ENCODE results near the gene OR51B5. TPM values are rescaled to one million over a fixed set of nuclear protein-coding genes. Genes with fewer than 3 reads are reported as not detected.
"Not testable (repeated sequence)": the region's sequence is repeated elsewhere in the genome, so short reads cannot be mapped to it uniquely, and the experiment has no call there.

The OR51B5 gene
- total RNA-seq, 1 donor from 2014 or later = 1.2 TPM

DNA sequence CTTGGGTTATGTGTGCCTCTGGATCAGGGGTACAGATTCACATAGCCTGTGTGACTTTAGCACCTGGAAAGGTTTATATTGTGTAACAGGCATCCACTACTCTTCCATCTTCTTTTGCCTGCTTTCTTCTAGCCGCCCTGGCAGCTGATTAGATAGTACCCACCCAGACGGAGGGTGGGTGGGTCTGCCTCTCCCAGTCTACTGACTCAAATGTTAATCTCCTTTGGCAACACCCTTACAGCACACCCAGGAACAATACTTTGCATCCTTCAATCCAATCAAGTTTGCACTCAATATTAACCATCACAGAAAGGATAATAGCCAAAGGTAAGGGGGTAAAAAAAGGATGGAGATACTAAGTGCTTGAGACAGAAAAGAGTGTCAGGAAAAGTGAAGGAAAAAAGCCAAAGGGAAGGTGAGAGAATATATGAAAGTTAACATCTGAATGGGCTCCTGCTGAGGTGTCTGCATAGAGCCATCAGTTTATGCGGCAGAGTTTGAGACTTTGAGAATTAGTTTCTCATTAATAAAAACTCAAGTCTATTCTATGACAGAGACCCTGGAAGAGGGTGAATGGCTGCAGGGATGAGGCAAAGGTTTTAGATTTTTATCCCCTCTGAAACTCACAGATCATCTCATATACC lies 5.3 kb upstream of the OR51B5 start:
- Mint-ChIP-seq H3K9me3 (no peaks in the 10 kb centered on the region), H3K27ac (no peak overlapping the region), H3K36me3 (no peaks in the 10 kb centered on the region), H3K27me3 (ENCODE audit: low read depth) (peaks cover 24% of the 10 kb centered on the region), H3K4me1 (no peaks in the 10 kb centered on the region), H3K4me3 (no peak overlapping the region)
- no peak for DNase-seq (ENCODE audit: low spot score in 2 of 2, unreplicated experiment in 2 of 2)
- TF ChIP-seq, protein P1, sequence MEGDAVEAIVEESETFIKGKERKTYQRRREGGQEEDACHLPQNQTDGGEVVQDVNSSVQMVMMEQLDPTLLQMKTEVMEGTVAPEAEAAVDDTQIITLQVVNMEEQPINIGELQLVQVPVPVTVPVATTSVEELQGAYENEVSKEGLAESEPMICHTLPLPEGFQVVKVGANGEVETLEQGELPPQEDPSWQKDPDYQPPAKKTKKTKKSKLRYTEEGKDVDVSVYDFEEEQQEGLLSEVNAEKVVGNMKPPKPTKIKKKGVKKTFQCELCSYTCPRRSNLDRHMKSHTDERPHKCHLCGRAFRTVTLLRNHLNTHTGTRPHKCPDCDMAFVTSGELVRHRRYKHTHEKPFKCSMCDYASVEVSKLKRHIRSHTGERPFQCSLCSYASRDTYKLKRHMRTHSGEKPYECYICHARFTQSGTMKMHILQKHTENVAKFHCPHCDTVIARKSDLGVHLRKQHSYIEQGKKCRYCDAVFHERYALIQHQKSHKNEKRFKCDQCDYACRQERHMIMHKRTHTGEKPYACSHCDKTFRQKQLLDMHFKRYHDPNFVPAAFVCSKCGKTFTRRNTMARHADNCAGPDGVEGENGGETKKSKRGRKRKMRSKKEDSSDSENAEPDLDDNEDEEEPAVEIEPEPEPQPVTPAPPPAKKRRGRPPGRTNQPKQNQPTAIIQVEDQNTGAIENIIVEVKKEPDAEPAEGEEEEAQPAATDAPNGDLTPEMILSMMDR (IDR thresholded peaks at IDR 0.05; ENCODE audit: unreplicated experiment) = no peak

DNA sequence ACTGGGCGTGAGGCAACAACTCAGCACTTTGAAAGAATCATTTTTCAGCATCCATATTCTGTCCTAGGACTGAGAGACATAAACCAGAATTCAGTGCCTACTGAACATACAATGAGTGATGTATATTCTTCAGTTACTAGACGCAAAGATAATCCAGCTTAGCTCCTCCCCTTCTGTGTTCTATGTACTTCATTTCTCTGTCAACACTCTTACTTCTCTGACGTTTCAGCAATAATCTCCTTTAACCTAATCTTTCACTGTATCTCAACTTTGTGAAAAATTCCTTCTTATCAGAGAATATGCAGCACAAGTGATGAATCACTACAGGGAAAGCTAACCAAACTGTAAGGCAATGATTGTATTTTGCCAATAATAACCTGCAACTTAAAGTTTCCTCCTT lies 2.5 kb upstream of the OR51B5 start:
- DNase-seq (ENCODE audit: low spot score in 2 of 2, unreplicated experiment in 2 of 2) = no peak
- peaks cover 24% of the 10 kb centered on the region for H3K27me3 Mint-ChIP-seq (ENCODE audit: low read depth)
- H3K36me3 Mint-ChIP-seq = no peaks in the 10 kb centered on the region

DNA sequence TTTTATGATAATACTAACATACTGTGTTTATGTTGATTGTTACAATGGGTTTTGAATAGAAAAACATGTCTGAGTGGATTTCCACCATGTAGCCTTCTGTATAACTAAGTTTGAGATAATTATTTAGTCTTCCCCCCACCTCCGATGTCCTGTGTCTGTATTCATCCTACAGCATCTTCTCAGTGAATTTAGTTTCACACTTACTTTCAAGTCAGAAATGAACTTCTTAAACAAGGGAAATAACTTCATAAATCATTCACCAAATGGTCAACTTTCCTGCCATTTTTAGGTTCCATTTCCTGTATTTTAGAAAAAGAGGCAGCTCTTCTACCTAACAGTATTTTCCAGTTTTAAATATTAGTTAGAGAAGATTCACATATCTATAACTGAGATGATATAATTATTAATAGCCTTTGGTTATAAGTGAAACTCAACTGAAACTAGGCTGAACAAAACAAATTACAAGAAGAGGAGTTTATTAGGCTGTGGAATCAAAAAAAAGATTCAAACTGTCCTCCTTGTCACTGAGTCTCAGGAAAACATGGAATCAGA lies 3.5 kb downstream of the OR51B5 start:
- DNase-seq (ENCODE audit: low spot score in 2 of 2, unreplicated experiment in 2 of 2) = no peak
- no peaks in the 10 kb centered on the region for H3K4me1 Mint-ChIP-seq

More for the DNA sequence above, 2.5 kb upstream of the OR51B5 start:
- no peaks in the 10 kb centered on the region for H3K9me3 Mint-ChIP-seq
- H3K27ac Mint-ChIP-seq = no peak overlapping the region
- TF ChIP-seq, protein P1 (IDR thresholded peaks at IDR 0.05; ENCODE audit: unreplicated experiment) = no peak
- H3K4me1 Mint-ChIP-seq = no peaks in the 10 kb centered on the region
- H3K4me3 Mint-ChIP-seq = no peak overlapping the region

DNA sequence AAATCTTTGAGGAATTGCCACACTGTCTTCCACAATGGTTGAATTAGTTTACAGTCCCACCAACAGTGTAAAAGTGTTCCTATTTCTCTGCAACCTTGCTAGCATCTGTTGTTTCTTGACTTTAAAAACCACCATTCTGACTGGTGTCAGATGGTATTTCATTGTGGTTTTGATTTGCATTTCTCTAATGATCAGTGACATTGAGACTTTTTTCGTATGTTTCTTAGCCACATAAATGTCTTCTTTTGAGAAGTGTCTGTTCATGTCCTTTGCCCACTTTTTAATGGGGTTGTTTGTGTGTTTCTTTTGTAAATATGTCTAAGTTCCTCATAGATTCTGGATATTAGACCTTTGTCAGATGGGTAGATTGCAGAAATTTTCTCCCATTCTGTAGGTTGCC lies 6.1 kb downstream of the OR51B5 start:
- not testable (repeated sequence) for H3K4me1 Mint-ChIP-seq; H3K9me3 Mint-ChIP-seq; H3K27me3 Mint-ChIP-seq (ENCODE audit: low read depth); H3K36me3 Mint-ChIP-seq; H3K4me3 Mint-ChIP-seq; H3K27ac Mint-ChIP-seq; DNase-seq (ENCODE audit: low spot score in 2 of 2, unreplicated experiment in 2 of 2)

More for the DNA sequence above, 3.5 kb downstream of the OR51B5 start:
- H3K27me3 Mint-ChIP-seq (ENCODE audit: low read depth) = peaks cover 2% of the 10 kb centered on the region
- H3K27ac Mint-ChIP-seq = no peak overlapping the region
- H3K4me3 Mint-ChIP-seq = no peak overlapping the region
- no peaks in the 10 kb centered on the region for H3K9me3 Mint-ChIP-seq
- no peaks in the 10 kb centered on the region for H3K36me3 Mint-ChIP-seq
- TF ChIP-seq, protein P1 (IDR thresholded peaks at IDR 0.05; ENCODE audit: unreplicated experiment) = no peak

DNA sequence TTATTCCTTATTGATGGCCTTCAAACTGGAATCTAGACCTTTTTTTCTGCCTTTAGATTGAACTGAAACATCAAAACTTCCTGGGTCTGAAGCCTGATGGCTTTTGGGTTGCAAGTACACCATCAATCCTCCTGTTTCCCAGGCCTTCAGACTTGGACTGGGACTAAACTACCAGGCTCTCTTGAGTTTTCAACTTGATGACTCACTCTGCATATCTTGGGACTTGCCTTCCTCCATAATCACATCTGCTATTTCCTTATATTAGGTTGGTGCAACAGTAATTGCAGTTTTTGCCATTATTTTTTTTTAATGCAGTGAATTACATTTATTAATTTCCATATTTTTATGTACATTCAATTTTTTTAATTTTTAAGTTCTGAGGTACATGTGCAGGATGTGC lies 7.0 kb downstream of the OR51B5 start:
- H3K4me3 Mint-ChIP-seq = no peak overlapping the region
- DNase-seq (ENCODE audit: low spot score in 2 of 2, unreplicated experiment in 2 of 2) = no peak
- no peaks in the 10 kb centered on the region for H3K9me3 Mint-ChIP-seq
- TF ChIP-seq, protein P1 (IDR thresholded peaks at IDR 0.05; ENCODE audit: unreplicated experiment) = no peak
- no peak overlapping the region for H3K27ac Mint-ChIP-seq
- H3K36me3 Mint-ChIP-seq = no peaks in the 10 kb centered on the region
- peaks cover 2% of the 10 kb centered on the region for H3K27me3 Mint-ChIP-seq (ENCODE audit: low read depth)
- no peaks in the 10 kb centered on the region for H3K4me1 Mint-ChIP-seq

DNA sequence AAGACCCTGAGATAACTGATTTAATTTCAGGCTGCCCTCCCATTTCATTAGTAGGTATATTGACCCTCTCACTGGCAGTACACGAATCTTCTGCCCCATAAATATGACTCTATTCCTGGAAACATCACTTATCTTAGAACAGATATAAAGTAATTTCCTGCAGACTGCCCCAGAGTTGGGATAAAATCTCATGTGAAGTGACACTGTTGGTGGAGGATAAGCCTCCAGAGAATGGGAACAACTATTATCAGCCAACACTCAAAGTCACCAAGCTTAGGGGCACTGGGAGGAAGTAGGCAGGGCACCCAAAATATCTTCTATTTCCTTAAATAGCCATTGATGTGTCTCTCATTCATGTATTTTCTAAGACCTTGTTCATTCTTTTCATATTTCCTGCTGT lies 8.2 kb downstream of the OR51B5 start:
- Mint-ChIP-seq H3K27ac (no peak overlapping the region), H3K36me3 (no peaks in the 10 kb centered on the region), H3K4me3 (no peak overlapping the region), H3K27me3 (ENCODE audit: low read depth) (peaks cover 2% of the 10 kb centered on the region), H3K4me1 (no peaks in the 10 kb centered on the region), H3K9me3 (no peaks in the 10 kb centered on the region)
- TF ChIP-seq, protein P1 (IDR thresholded peaks at IDR 0.05; ENCODE audit: unreplicated experiment) = no peak
- DNase-seq (ENCODE audit: low spot score in 2 of 2, unreplicated experiment in 2 of 2) = no peak

Measured in mesothelial cell of epicardium (in vitro differentiated cells).